Calu3 (cell line): Measurements from ENCODE around the gene TRIM42. TPM values are rescaled to one million over a fixed set of nuclear protein-coding genes. Genes with fewer than 3 reads are reported as not detected.
A peak's percentile ranks its signal among the peaks of the same experiment; 100 is the strongest.

Source experiments
- BruUV-seq: library from RNA; stranded (reverse); fragments of 400-500 nt; replicated peaks from 2 replicates; lab custom pipeline; 2021; lab: Mats Ljungman, UMichigan
- CTCF ChIA-PET: fragments of 300-600 bp; sonication (Branson Sonifier 250); formaldehyde crosslinking; loops from one replicate; lab custom pipeline; 2022; ENCODE audit warnings: antibody characterized with exemption; lab: Charles Lee
- DNase-seq: peaks from one replicate; pipeline ENCODE4 v3.0.0; 2022
- H3K27ac Mint-ChIP-seq: one replicate; pipeline ENCODE4 v1.8.0; 2022; ENCODE audit warnings: mixed read lengths; ENCODE audit not compliant: unreplicated experiment
- H3K27me3 Mint-ChIP-seq: one replicate; pipeline ENCODE4 v1.8.0; 2022; ENCODE audit warnings: mixed read lengths; ENCODE audit not compliant: unreplicated experiment
- H3K36me3 Mint-ChIP-seq: one replicate; pipeline ENCODE4 v1.8.0; 2022; ENCODE audit warnings: mild to moderate bottlenecking, moderate library complexity, mixed read lengths; ENCODE audit not compliant: insufficient read depth, unreplicated experiment
- H3K4me1 Mint-ChIP-seq: one replicate; pipeline ENCODE4 v1.8.0; 2022; ENCODE audit warnings: mild to moderate bottlenecking, low read depth, mixed read lengths; ENCODE audit not compliant: unreplicated experiment
- H3K4me3 Mint-ChIP-seq: one replicate; pipeline ENCODE4 v1.8.0; 2022; ENCODE audit warnings: mild to moderate bottlenecking, low read depth, moderate library complexity, mixed read lengths; ENCODE audit not compliant: unreplicated experiment
- H3K9me3 Mint-ChIP-seq: one replicate; pipeline ENCODE4 v1.8.0; 2022; ENCODE audit warnings: low read depth, mixed read lengths; ENCODE audit not compliant: unreplicated experiment
- intact Hi-C: fragments of 100-400 bp; cut with micrococcal nuclease; formaldehyde crosslinking; loops from one replicate; pipeline ENCODE4 v1.10.0; 2022; ENCODE audit not compliant: unreplicated experiment
- total RNA-seq: library from RNA; stranded (reverse); gene quantifications from 2 replicates; pipeline ENCODE4 v1.2.3, GENCODE V29; 2022
- TF ChIP-seq, protein P1 (sequence below): fragments of 200-600 bp; IDR thresholded peaks from one replicate; pipeline ENCODE4 v1.8.0; 2022; ENCODE audit warnings: antibody characterized with exemption; ENCODE audit not compliant: unreplicated experiment

Gene TRIM42
- total RNA-seq, 1 experiment from 2014 or later = not detected

DNA sequence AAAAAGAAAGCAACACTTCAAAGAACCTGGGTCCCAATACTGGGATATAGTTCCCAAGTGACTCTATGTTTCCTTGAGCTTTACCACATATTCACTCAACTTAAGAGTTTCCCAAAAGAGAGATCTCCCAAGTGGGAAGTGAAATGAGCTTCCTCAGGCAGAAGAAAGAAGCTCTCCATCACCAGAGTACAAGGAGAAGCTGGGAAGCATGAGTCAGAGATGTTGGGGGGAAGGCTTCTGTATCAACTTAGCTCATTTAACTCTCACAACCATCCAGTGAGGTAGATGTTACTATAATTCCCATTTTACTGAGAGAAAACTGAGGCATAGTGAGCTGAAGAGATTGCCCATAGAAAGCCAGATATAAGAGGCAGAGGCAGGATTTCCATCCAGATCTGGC, 47.0 kb upstream of the TRIM42 start:
- H3K9me3 Mint-ChIP-seq = no peaks in the 10 kb centered on the region
- BruUV-seq = no TSS peak
- intact Hi-C loops = loop anchor here (5.0 kb wide), 1 partner anchor 96 kb away; no protein-coding TSS in a partner anchor
- CTCF ChIA-PET = interaction anchor here (1.7 kb wide), 1 partner anchor 15 kb away, joined by 3 read pairs; no protein-coding TSS in a partner anchor
- H3K36me3 Mint-ChIP-seq = peaks cover 5% of the 10 kb centered on the region
- H3K27me3 Mint-ChIP-seq = no peaks in the 10 kb centered on the region
- TF ChIP-seq, protein P1, sequence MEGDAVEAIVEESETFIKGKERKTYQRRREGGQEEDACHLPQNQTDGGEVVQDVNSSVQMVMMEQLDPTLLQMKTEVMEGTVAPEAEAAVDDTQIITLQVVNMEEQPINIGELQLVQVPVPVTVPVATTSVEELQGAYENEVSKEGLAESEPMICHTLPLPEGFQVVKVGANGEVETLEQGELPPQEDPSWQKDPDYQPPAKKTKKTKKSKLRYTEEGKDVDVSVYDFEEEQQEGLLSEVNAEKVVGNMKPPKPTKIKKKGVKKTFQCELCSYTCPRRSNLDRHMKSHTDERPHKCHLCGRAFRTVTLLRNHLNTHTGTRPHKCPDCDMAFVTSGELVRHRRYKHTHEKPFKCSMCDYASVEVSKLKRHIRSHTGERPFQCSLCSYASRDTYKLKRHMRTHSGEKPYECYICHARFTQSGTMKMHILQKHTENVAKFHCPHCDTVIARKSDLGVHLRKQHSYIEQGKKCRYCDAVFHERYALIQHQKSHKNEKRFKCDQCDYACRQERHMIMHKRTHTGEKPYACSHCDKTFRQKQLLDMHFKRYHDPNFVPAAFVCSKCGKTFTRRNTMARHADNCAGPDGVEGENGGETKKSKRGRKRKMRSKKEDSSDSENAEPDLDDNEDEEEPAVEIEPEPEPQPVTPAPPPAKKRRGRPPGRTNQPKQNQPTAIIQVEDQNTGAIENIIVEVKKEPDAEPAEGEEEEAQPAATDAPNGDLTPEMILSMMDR = no peak
- peaks cover 56% of the 10 kb centered on the region for H3K4me1 Mint-ChIP-seq
- no peak for DNase-seq
- no peak overlapping the region for H3K4me3 Mint-ChIP-seq
- H3K27ac Mint-ChIP-seq = no peak overlapping the region

DNA sequence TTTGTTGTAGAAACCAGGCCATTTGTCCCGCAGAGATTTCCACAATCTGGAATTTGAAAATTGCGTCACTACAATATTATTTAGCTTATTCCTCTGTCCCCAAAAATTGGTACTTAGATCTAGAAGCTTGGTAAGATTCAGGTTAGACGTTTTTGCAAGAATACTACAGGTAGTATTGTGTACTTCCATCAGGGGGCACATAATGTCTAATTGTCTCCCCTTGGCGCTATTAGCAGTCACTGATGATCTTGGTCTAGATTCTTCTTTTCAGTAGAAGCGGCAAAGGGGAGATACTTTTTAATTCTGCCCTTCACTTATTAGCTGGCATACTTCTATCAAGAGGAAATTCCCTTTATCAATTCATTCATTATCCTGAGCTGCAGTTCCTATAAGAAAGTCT, 42.6 kb upstream of the TRIM42 start:
- no peak overlapping the region for H3K27ac Mint-ChIP-seq
- TF ChIP-seq, protein P1 = no peak
- H3K27me3 Mint-ChIP-seq = no peaks in the 10 kb centered on the region
- no peaks in the 10 kb centered on the region for H3K9me3 Mint-ChIP-seq
- no TSS peak for BruUV-seq
- no peak for DNase-seq
- H3K4me1 Mint-ChIP-seq = peaks cover 43% of the 10 kb centered on the region
- CTCF ChIA-PET = interaction anchor here (0.7 kb wide), 1 partner anchor 1257 kb away, joined by 3 read pairs; no protein-coding TSS in a partner anchor
- no peaks in the 10 kb centered on the region for H3K36me3 Mint-ChIP-seq
- H3K4me3 Mint-ChIP-seq = no peak overlapping the region
- intact Hi-C loops = no loop called here

DNA sequence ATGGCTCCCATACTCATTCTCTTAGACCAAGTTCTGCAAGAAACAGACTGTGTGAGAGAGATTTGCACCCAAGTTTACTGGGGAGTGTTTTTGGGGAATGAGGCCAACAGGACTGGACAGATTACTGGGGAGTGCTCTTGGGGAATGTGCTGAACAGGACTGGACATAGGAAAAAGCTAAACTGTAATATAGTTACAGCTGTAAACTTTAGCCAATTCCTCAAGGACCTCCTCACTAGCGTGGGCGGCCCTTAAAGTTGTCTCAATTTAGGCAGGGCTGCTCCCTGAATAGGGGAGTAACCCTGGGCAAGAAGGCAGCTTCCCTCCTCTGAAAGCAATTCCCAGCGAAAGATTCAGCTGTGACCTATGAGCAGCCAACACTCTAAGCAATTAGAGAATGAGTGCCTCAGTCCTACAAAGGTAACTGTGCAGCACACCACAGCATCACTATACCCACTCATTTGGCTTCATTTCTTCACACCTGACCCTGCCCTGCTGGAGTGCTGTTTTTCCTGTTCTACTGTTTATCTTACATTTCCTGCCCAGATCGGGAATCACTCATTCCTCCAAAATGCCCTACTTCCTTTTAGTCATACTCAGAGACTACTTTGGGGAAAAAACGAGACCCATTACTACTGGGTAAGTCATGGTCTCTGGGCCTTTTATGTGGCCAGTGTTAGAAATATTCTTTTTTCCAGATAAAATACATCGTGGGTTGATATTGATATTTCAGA, 41.3 kb upstream of the TRIM42 start:
- no peak overlapping the region for H3K4me3 Mint-ChIP-seq
- peak; percentile 30 for DNase-seq
- H3K27me3 Mint-ChIP-seq = no peaks in the 10 kb centered on the region
- peaks cover 30% of the 10 kb centered on the region for H3K4me1 Mint-ChIP-seq
- H3K36me3 Mint-ChIP-seq = no peaks in the 10 kb centered on the region
- no peak overlapping the region for H3K27ac Mint-ChIP-seq
- TF ChIP-seq, protein P1 = no peak
- H3K9me3 Mint-ChIP-seq = no peaks in the 10 kb centered on the region
- CTCF ChIA-PET = no interaction called here
- BruUV-seq = no TSS peak
- intact Hi-C loops = no loop called here

DNA sequence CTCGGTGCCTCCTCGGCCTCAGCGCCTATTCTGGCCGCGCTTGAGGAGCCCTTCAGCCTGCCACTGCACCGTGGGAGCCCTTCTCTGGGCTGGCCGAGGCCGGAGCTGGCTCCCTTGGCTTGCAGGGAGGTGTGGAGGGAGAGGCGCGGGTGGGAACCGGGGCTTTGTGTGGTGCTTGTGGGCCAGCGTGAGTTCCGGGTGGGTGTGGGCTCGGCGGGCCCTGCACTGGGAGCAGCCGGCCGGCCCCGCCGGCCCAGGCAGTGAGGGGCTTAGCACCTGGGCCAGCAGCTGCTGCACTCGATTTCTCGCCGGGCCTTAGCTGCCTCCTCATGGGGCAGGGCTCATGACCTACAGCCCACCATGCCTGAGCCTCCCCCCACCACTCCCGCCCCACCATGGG, 26.6 kb upstream of the TRIM42 start:
- BruUV-seq = no TSS peak
- peaks cover 7% of the 10 kb centered on the region for H3K9me3 Mint-ChIP-seq

More for the DNA sequence above, 26.6 kb upstream of the TRIM42 start:
- Mint-ChIP-seq H3K4me1 (no peaks in the 10 kb centered on the region), H3K4me3 (no peak overlapping the region), H3K36me3 (no peaks in the 10 kb centered on the region), H3K27ac (no peak overlapping the region), H3K27me3 (no peaks in the 10 kb centered on the region)
- intact Hi-C loops = no loop called here
- CTCF ChIA-PET = no interaction called here
- no peak for DNase-seq
- TF ChIP-seq, protein P1 = no peak
